Right ventricle myocardium superior (tissue), 1 donor: ENCODE measurements around the gene SIGLEC1. TPM values are rescaled to one million over a fixed set of nuclear protein-coding genes. Genes with fewer than 3 reads are reported as not detected.
A peak's percentile ranks its signal among the peaks of the same experiment; 100 is the strongest.

ENCODE experiments used
- ATAC-seq: fragments of 200-7000 bp; cut with Tn5 transposase; one replicate; pipeline ENCODE4 v1.9.1; 2020; ENCODE audit warnings: mild to moderate bottlenecking; ENCODE audit not compliant: poor library complexity
- DNase-seq: peaks from one replicate; pipeline ENCODE4 v3.0.0-alpha.2; 2020
- intact Hi-C: fragments of 100-400 bp; cut with DNase I; formaldehyde crosslinking; loops from one replicate; pipeline ENCODE4 v1.11.2; 2022
- total RNA-seq: library from RNA; stranded (reverse); fragmentation: NEBNext Ultra II Directional; extraction: Animal tissue kit (Norgen Biotek cat#: 25700); gene quantifications from one replicate; pipeline ENCODE4 v1.2.1, GENCODE V29; 2021
- donor health status: DM: no; HTN: yes; CAD: no; lungs with severe emphysema.

The SIGLEC1 gene
- total RNA-seq, 1 donor from 2014 or later = 9.6 TPM

DNA sequence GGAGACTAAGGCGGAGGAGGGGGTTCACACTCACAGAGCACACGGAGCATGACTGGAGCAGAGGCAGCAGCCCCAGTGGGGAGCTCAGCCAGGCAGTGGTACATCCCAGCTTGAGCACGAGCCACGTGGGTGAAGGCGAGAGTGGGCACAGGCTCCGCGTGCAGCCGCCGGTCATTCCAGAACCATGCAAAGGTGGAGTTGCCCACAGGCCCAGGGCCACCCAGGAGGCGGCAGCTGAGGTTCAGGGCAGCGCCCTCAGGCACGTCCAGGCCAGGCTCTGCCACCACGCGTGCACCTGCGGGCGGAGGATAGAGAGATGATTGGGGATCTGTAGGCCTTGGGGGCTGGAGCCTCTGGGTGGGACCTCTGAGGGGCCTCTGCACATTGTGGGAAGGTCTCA, 21.1 kb downstream of the SIGLEC1 start:
- intact Hi-C loops = no loop called here
- no peak for ATAC-seq
- DNase-seq = no peak

DNA sequence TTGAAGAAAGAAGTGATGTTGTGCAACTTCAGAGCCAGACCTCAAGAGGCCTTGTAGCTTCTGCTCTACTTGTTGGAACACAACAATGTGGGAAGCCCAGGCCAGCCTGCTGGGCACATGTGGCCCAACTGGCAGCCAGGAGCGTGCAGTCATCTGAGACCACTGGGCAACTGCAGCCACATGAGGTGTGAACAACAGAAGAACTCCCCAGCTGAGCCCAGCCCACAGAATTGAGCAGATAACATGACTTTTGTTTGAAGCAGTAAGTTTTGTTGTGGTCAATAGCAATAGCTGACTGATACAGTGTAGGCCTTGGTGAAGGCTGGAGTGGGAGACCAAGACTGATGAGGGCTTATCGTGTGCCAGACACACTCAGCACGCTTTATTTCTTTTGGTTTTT, 22.0 kb downstream of the SIGLEC1 start:
- intact Hi-C loops = no loop called here
- no peak for DNase-seq
- ATAC-seq = no peak

- intact Hi-C loops = loop anchor here (10.0 kb wide), 1 partner anchor 175 kb away; no protein-coding TSS in a partner anchor
- ATAC-seq = no peak
- no peak for DNase-seq
Measured at GRCh38 chr20:3689978-3690377, 22.4 kb downstream of the SIGLEC1 start.

DNA sequence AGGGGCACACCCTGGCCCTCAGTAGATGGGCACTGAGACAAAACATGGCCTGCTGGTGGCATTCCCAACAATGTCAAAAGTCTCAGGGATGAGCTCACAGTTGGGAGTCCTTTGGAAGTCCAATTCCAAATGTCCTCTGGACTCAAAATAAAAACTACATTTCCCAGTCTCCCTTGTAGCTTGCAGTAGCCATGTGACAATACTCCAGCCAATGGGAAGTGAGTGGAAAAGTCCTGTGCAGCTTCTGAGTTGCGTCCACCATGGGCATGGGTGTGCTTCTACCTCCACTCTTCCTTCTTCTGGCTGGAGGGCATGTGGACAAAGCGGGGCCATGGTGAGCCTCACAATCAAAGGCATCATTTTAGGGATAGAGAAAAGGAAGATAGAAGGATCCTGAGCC, 24.7 kb downstream of the SIGLEC1 start:
- DNase-seq = no peak
- intact Hi-C loops = loop anchor here (10.0 kb wide), 1 partner anchor 177 kb away; no protein-coding TSS in a partner anchor

DNA sequence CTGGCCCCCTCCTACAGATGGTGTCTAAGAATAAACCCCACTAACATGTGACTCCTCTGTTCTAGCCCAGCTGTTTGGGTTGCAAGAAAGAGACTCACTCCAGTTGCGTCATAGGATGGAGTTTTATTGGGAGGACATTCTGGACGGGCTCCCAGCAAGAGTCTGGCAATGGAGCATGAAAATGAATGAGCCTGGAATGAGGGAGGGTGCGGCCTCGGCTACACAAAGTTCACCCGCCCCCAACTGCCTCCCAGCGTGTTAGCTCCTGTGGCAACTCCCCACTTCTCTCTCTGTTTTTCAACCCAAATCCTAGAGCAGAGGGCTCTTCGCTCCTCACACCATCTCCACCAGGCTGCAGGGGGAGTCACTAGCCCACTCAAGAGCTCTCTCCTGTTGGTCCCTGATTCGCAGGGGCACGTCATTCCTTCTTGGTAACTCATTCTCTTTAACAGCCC, 25.5 kb downstream of the SIGLEC1 start:
- ATAC-seq (peak; percentile 87), DNase-seq (peak; percentile 89)
- intact Hi-C loops = loop anchor here (10.0 kb wide), 1 partner anchor 178 kb away; no protein-coding TSS in a partner anchor

More for the DNA sequence above, 24.7 kb downstream of the SIGLEC1 start:
- ATAC-seq = peak; percentile 78

DNA sequence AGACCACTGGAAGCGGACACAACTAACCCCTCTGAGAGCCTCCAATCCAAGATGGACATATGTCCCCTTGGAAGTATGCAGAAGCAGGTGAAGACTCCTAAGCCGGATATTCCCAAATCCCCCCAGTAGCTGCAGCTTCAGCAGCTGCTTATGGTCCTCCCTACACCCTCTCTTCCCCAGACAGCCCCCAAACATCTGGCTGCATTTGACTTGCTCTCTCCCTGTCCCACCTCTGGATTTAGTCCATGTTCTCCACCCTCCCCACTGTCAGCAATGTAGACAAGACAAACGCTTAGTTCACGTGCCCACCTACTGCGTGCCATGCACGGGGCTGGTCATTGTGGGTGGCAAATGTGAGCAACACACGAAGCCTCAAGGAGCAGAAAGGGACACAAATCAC, 26.0 kb downstream of the SIGLEC1 start:
- intact Hi-C loops = loop anchor here (10.0 kb wide), 1 partner anchor 178 kb away; no protein-coding TSS in a partner anchor
- ATAC-seq (no peak), DNase-seq (no peak)

GRCh38 chr20:3685341-3685740, 27.1 kb downstream of the SIGLEC1 start:
- ATAC-seq (no peak), DNase-seq (no peak)
- intact Hi-C loops = loop anchor here (10.0 kb wide), 1 partner anchor 179 kb away; no protein-coding TSS in a partner anchor

DNA sequence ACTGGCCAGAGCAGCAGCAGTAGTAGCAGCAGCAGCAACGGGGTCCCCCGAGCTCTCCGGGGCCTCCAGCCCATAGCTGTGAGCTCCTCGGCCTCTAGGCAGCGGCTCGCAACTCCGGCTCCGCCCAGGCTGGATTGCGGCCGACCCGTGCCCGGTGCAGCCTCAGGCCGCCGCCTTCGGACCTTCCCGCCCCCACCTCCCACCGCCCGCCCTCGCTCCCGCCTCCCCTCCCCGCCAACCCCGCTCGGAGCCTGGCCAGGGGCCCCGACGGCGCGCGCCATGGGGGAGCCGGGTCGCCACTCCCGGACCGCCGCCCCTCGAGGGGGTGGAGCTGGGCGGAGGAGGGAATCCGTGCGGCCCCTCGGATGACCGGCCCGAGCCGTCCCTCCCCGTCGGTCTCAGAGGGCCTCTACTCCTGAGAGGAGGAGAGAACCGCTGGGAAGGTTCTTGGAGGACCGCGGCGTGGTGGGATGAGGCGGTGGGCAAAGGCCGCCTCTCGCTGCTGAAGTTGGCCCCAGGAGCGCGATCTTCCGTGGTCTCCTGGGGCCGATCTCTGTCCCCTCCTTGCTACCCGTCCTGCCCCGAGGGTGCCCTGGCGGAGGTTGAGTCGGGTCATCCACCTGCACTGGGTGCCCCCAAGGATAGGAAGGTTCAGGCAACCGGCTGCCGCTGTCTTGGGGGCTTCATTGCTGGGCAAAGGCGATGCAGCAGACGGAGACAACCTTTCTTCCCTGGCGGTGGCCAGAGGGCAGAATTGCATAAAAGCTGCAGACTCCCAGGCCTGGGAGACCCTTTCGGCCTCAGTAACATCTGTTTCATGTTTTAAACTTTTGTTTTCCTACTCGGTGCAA, 30.2 kb downstream of the SIGLEC1 start, which contains the start of gene ADAM33:
ADAM33 (minus strand) TSS at position 80 of the 851 bp plus-strand sequence; CDS start at position 74, 6 bp downstream.
- intact Hi-C loops = loop anchor here (10.0 kb wide), 1 partner anchor 183 kb away; no protein-coding TSS in a partner anchor
- DNase-seq (peak; percentile 79), ATAC-seq (peak; percentile 65)

DNA sequence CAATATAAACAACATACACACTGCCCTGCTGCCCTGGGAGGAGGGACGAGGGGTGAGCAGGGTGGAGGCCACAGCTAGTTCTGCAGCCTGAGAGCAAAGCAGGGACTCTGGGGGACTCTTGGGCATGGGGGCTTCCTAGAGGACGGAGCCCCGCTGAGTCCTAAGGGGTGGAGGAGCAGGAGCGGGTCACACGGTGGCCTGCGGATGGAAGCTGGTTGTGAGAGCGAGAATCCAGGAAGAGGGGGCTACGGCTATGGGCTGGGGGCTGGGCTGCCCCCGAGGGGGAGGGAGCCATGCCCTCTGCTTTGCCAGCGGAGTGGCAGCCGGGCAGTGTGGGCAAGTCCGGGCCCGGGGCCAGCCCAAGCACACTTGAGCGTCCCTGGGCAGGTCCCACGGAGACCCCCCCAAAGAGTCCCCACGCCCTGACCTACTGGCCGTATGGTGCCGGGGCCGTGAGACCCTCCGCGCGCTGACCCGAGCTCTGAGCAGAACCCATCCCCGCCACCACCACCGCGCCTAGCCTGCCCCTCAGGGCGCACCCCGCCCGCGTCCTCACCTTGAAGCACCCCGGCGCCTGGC, 31.0 kb downstream of the SIGLEC1 start:
- ATAC-seq = no peak

DNA sequence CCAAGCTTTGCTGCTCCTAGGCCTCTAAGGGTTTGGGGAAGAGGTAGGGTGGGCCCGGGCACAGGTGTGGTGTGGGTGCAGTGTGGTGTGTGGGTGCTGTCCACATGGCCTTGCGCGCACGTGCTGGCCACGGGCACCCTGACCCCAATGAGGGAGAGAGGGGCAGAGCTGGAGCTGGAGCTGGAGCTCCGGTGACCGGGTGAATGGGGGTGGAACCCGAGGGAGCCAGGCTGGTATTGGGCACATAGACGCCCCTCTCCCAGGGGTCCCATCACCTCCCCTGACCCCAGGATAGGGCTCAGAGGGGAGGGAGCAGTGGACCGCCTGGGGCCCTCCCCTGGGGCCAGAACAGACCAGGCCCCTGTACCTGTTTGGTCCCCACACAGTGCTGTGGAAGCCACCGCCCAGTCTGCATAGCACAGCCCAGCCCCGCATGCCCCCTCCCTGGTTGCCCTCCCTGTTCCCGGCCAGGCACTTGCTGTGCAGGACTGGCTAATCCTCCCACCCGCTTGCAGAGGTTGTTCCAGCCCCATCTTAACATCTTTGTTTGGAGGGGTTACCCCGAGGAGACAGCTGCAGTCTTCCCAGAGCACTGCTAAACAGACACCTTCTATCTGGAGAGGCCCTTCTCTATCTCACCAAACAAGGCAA, 31.6 kb downstream of the SIGLEC1 start:
- intact Hi-C loops = loop anchor here (10.0 kb wide), 1 partner anchor 184 kb away; no protein-coding TSS in a partner anchor
- no peak for DNase-seq
- no peak for ATAC-seq

More for the DNA sequence above, 31.0 kb downstream of the SIGLEC1 start:
- DNase-seq = no peak
- intact Hi-C loops = loop anchor here (10.0 kb wide), 1 partner anchor 183 kb away; no protein-coding TSS in a partner anchor

GRCh38 chr20:3679749-3680700, 32.4 kb downstream of the SIGLEC1 start:
- peak; percentile 24 for ATAC-seq
- DNase-seq = peak; percentile 67
- intact Hi-C loops = loop anchor here (10.0 kb wide), 3 partner anchors 75 to 395 kb away; no protein-coding TSS in a partner anchor

- intact Hi-C loops = loop anchor here (10.0 kb wide), 2 partner anchors 76 to 396 kb away; no protein-coding TSS in a partner anchor
- no peak for DNase-seq
- ATAC-seq = no peak
Measured at GRCh38 chr20:3678856-3679720, 33.3 kb downstream of the SIGLEC1 start.

GRCh38 chr20:3678198-3678597, 34.2 kb downstream of the SIGLEC1 start:
- ATAC-seq = no peak
- no peak for DNase-seq
- intact Hi-C loops = loop anchor here (10.0 kb wide), 2 partner anchors 77 to 397 kb away; no protein-coding TSS in a partner anchor

GRCh38 chr20:3677733-3678132, 34.7 kb downstream of the SIGLEC1 start:
- no peak for ATAC-seq
- intact Hi-C loops = loop anchor here (2.0 to 10.0 kb wide), 3 partner anchors 33 to 397 kb away; no protein-coding TSS in a partner anchor
- DNase-seq = peak; percentile 70

- DNase-seq (no peak), ATAC-seq (no peak)
- intact Hi-C loops = loop anchor here (10.0 kb wide), 2 partner anchors 80 to 400 kb away; no protein-coding TSS in a partner anchor
Measured at GRCh38 chr20:3674995-3675900, 37.2 kb downstream of the SIGLEC1 start.
